Measurements from ENCODE around the gene SPRR1B.
"Not testable (repeated sequence)": the region's sequence is repeated elsewhere in the genome, so short reads cannot be mapped to it uniquely, and the experiment has no call there.

The SPRR1B gene, protein sequence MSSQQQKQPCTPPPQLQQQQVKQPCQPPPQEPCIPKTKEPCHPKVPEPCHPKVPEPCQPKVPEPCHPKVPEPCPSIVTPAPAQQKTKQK

DNA sequence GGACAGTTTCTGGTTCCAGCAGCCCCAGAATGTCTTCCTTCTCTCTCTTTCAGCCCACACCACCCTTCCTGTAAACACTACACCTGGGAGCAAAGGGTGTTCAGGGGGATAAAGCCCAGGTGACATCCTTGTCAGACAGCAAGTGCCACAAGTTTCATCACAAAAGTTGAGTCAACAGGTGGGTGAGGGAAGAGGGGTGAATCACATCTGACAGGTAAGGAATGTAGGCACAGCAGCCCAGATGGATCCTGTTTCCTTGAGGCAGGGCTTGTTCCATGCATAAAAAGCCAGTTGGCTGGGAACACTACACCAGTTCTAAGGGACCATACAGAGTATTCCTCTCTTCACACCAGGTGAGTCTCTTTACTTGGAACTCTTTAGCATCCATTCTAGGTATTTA lies at the start of gene SPRR1B:
SPRR1B (plus strand) TSS at position 309 of the 400 bp plus-strand sequence. CDS start 1,143 bp downstream, outside the sequence.
- no peak for DNase-seq

DNA sequence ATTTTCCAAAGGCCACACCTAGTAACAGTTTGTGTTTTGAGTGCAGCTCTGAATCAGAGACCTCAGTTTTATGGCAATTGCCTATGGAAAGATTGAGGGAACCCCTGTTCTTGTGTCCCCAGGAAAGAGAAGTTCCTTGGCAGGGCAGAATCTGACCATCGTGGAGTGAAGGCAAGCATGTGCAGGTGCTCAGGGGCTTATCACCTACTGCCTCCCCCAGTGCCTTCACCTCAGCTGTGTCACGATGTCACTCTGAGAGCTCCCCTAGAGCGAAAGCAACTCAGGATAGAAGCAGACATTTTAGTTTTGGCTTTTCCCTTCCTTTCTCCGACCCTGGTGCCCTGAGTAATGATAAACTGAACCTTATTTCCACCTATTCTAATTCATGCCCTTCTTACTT lies 48.9 kb upstream of the SPRR1B start:
- DNase-seq, result no peak

DNA sequence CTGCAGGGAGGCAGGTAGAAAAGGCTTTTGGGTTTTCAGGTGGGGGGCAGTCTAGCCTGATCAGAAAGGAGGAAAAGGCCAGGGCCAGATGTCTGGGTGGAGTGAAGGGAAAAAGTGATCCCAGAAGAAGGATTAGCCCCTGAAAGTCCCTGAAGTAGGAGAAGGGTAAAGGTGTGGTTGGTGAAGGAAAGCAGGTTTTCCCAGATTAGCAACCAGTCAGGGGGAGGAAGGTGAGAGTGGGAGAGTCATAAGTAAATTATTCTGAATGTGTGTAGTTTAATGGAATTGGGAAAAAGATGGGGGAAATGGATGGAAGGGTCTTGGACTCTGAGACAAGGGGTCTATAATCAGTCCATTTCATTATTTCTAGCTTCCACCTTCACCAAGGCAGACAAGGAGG lies 47.8 kb upstream of the SPRR1B start:
- DNase-seq, result no peak

DNA sequence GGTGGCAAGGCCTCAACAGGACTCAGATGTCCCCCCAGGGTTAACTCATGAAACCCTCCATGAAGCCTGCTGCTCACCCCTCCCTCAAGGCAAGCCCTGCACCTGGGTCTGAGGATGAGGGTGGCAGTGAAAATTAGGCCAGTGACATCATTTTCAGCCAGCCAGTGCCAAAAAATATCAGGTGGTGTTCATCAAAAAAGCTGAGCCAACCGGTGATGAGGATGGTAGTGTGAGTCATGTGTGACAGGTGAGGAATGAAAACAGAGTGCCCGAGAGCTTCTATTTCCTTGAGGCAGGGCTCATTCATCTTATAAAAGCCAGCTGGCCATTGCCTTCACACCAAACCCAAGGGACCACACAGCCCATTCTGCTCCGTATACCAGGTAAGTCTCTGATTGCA lies 47.3 kb upstream of the SPRR1B start, which contains the start of gene SPRR1A:
SPRR1A (plus strand) TSS at position 339 of the 400 bp plus-strand sequence. CDS start 1,150 bp downstream, outside the sequence.
- no peak for DNase-seq

DNA sequence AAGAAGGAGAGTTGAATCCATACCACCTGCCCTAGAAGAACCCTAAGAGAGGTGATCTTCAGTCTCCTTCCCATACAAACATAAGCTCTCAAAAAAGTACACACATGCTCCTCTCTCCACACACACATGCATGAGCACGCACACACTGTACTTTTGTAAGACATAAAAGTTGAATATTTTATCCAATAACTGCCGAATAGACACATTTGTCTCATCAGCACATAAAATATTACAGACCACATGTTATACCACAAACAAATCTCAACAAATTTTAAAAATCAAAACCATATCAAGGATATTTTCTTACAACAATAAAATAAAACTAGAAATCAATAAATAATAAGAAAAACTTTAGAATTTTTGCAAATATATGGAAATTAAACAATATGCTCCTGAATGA lies 44.4 kb upstream of the SPRR1B start:
- no peak for DNase-seq

DNA sequence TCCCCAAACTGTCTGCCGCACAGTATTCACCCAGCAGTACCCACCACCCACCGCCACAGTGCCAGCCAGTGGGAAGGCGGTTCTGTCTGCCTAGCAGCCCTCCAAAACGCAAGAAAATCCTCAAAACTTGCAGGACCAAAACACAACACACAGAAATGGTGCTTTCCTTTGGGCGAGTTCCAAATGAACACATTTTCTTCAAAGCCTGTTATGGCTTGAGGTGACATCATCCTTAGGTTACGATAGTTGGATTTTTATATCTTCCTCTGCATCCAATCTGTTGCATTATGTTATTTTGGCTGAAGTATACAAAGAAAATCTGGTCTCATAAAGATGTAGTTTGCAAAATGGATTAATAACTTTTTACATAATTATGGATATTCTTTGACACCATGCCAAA lies 37.8 kb upstream of the SPRR1B start:
- no peak for DNase-seq

DNA sequence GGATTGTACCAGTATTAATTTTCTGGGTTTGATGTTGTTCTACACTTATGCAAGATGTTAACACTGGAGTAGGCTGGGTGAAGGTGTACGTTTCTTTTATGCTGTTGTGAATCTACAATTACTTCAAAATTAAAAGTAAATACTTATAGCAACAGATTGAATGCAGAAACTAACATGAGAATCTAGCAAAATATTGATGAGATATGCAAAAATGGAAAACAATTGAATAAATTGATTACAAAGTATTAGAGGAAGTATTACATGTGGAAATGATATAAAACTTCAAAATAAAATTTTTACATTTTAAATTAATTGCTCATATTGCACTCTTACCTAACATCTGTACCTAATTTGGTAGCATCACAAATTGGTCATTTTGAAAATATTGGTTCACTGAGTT lies 35.2 kb upstream of the SPRR1B start:
- DNase-seq, result no peak

DNA sequence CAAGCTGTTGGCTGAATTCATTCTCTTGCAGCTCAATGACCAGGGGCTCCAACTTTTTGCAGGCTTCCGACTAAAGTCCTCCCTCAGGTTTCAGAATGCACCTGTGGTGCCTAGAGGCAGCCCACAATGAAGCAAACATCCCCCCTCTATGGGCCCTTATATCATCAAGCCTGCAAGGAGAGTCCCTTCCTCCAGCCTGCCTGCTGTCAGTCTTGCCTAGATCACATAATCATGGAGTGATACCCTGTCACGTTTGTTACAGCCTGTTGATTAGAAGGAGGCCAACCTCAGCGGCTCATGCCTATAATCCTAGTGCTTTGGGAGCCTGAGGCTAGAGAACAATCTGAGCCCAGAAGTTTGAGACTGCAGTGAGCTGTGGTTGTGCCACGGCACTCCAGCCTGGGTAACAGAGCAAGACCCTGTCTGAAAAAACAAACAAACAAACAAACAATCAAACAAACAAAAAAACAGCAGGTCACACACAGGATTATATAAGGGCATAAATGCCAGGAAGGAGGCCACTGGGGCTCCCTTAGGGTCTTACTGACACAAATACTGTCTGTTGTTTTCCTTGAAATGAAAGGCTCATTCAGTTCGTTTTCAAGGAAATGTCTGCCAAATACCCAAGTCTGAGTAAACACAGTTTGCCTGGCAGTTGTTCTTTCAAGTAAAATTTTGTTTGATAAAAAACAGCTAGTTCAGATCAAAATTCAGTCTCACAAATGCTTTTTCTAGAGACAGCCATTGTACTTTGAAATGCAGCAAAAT lies 34.2 kb upstream of the SPRR1B start:
- DNase-seq, result no peak

DNA sequence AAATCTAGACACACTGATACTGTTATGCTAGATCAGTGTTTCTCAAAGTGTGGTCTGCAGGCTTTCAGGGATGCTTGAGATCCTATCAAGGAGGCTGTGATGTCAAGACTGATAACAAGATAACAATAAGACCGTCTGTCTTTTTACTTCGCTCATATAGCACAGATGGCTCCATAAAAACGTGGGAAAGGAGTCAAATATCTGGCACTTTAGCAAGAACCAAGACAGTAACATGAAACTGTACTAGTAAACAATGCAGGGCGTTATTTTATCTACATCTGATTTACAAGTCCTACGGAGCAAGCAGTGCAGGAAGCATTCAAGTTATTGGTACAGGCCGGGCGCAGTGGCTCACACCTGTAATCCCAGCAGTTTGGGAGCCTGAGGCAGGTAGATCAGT lies 33.1 kb upstream of the SPRR1B start:
- DNase-seq, result no peak

DNA sequence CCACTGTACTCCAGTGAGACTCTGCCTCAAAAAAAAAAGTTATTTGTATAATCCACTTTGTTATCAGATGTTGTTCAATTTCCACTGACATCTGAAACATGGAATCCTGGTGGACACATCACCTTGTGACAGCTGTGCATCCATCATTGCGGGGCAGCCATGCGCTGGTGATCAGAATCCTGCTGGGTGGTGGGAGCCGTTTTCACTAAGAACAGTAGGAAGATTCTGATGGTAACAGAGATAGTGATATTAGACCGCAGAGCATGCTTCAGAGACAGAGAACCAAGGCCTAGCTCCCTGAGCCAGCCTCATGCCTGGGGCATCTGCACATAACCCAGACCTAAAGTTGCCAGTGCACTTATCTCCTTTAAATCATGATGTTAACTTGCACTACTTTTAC lies 32.5 kb upstream of the SPRR1B start:
- no peak for DNase-seq

DNA sequence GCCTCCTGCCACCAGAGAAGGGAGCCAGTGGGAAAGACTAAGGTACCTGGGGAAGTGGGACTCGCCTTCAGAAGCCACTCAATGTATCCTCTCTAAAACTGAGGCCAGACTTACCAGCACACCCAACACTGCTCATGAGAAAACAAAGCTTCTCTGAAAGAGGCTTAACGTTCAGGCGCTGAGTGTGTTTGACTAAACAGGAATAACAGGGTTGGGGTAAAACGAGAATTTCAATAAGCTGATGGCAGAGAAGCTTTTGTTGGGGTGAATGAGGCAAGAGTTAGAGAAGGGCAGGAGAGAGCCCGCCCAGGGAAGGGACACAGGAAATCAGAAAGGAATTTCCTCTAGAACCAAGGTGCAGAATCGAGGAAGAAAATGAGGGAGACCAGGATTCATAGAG lies 31.2 kb upstream of the SPRR1B start:
- DNase-seq, result no peak

DNA sequence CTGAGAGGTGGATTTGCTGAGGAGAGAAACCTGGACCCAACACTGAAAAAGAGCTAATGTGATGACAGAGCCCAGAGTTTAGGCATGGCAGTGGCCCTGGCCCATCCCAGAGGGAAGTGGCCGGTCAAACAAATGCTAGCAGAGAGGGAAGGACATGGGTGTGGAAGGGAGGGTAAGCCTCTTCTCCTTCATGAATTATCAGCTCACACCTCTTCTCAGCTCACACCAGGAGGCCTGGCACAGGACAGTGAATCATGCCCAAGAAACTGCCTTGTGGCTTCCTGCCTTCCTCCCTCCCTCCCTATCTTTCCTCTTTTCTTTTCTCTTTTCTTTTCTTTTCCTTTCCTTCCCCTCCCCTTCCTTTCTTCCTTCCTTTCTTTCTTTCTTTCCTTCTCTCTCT lies 30.7 kb upstream of the SPRR1B start:
- DNase-seq, result no peak

DNA sequence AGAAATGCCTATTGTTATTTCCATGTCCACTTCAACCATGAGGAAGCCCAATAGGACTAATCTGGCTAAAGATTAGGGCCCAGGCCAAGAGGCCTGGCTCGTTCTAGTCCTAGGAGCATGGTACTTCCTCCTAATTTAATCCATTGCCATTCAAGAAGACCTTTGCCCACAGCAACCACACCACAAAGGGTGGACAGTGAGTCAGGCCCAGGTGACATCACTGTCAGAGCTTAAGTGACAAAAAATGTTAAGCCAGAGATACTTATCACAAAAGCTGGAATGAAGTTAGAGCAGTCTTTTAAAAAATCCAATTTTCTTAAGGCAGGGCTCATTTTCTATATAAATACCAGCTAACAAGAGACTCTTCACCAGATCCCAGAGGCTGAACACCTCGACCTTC lies 29.6 kb upstream of the SPRR1B start, which contains the start of gene SPRR3:
SPRR3 (plus strand) TSS at position 368 of the 400 bp plus-strand sequence. CDS start 1,272 bp downstream, outside the sequence.
- DNase-seq, result no peak

DNA sequence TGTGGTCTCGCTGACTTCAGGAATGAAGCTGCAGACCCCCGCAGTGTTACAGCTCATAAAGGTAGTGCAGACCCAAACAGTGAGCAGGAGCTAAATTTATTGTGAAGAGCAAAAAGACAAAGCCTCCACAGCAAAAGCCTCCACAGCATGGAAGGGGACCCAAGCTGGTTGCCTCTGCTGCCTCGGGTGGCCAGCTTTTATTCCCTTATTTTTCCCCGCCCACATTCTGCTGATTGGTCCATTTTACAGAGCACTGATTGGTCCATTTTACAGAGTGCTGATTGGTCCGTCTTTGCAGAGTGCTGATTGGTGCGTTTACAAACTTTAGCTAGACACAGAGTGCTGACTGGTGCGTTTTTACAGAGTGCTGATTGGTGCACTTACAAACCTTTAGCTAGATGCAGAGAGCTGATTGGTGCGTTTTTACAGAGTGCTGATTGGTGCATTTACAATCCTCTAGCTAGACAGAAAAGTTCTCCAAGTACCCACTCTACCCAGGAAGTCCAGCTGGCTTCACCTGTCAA lies 19.7 kb upstream of the SPRR1B start:
- DNase-seq, result not testable (repeated sequence)

DNA sequence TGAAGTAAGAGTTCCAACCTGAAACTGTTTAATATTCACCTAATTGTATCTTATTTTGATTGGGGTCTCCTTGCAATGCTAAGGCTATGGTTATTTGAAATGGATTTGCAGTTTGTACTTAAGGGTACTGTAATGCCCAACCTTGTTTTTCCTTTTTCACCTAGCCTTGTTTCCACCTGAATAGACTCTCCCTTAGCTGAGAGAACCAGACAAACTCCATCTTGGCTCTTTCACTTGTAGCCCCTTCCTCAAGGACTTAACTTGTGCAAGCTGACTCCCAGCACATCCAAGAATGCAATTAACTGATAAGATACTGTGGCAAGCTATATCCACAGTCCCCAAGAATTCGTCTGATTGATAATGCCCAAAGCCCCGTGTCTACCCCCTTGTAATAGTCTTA lies 9.2 kb upstream of the SPRR1B start:
- not testable (repeated sequence) for DNase-seq

DNA sequence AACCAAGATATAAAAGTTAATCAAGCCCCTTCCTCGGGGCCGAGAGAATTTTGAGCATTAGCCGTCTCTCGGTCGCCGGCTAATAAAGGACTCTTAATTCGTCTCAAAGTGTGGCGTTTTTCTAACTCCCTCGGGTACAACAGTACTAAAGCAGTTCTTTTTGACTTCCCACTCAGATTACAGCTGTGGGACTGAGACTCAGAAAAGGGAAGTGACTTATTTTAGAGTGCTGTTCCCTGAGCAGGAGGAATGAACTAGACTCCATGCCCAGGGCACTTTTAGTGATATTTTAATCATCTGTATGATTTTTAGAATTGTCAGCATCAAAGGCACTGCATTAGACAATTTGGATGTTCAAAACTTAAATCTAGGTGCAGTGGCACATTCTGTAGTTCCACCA lies 8.7 kb upstream of the SPRR1B start:
- DNase-seq, result not testable (repeated sequence)

DNA sequence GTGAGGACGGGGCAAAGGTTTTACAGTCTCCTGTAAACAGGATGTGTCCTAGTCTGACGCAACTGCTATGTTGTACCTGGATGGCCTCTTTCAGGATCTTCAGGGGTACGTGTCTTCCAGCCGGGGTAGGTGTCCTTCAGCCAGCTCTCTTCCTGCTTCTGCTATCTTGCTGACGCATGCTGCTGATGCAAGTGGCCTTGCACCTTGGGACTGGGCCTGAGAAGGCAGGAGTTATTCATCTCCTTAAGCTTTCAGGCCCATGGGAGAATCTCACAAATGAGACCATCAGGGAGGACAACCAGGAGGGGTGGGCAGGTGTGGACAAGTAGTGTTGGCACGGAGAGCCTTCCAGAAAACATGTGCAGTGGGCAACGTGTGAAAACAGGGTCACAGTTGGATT lies 7.9 kb upstream of the SPRR1B start:
- DNase-seq, result no peak

DNA sequence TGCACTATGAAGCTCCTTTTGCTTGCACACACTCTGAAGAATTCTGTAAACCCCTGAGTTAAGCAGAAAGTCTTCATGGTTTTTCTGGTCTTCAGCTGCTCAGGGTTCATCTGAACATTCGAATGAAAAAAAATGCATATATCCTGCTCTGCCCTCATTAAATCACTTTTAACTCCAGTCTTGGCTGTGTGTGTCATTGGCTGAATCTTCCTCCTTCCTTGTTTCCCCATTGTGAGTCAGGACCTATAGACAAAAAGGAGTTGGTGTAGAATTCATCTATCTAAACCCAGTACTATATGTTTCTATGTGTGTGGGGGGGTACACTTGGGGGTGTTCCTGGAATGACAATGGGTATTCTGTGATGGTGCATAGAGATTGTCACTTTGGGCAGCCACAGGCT lies 6.6 kb upstream of the SPRR1B start:
- no peak for DNase-seq

DNA sequence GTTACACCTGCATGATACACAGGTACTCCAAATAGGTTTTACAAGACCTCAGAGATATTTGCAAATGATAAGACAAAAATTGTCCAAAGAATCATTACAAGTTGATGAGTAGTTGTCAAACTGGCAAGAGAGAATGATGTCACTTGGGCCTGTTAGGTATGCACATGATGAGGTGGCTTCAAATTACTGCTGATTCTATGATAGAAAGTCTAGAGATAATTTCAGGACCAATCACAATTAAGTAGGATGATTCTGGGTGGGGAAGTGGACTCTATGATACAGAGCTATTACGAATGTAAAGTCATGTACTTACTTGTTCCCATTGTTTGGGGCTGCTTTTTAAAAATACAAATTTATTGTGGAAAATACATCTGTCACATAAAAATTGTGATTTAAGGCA lies 5.2 kb upstream of the SPRR1B start:
- no peak for DNase-seq

DNA sequence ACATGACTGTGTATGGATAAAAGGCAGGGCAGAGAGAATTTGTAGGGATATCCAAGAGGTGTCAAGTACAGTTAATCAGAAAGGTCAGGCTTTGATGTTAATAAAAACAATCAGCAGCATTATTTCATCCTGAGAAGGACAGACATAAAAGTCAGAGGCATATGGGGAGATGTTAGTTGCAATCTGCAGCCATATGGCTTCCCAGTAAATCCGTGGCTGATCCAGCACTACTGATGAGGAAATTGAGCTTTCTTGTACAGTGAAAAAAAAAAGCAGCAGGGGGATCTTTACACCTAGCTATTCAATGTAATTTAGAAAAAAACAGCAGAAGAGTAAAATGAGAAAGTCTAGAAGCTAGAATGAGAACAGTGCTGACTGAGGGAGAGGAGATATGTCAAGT lies 2.2 kb upstream of the SPRR1B start:
- DNase-seq, result no peak

DNA sequence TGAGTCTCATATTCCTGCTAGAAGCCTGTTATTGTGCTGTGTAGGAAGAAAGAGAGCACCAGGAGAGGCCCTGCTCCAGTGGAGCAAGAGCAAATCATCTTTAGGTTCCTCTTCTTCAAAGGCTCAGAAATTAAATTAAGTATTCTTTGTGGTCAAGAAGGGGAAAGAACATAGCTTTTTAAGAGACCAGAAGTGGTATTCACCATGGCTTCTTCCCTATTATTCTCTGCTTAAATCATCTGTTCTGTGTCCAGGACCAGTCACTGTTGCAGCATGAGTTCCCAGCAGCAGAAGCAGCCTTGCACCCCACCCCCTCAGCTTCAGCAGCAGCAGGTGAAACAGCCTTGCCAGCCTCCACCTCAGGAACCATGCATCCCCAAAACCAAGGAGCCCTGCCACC lies 1.1 kb downstream of the SPRR1B start:
- DNase-seq, result no peak

DNA sequence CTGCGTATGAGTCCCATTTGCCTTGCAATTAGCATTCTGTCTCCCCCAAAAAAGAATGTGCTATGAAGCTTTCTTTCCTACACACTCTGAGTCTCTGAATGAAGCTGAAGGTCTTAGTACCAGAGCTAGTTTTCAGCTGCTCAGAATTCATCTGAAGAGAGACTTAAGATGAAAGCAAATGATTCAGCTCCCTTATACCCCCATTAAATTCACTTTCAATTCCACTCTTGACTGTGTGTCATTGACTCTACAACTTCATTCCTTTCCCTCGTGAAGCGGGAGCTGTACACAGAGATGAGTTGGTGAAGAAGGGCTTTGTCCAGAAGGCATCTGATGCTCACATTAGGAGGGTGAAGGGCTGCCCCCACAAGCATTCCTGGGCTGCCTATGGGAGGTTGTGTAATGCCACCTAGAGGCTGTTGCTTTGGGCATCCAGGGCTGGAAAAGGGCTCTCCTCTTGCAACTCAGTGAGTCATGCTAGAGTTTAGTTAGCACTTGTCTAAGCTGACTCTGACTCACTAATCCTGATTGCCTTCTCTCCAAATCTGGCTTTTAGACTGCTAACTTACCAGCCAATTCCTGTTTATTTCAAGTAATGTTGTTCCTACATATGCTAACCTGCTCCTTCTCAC lies 1.8 kb downstream of the SPRR1B start:
- DNase-seq, result no peak

DNA sequence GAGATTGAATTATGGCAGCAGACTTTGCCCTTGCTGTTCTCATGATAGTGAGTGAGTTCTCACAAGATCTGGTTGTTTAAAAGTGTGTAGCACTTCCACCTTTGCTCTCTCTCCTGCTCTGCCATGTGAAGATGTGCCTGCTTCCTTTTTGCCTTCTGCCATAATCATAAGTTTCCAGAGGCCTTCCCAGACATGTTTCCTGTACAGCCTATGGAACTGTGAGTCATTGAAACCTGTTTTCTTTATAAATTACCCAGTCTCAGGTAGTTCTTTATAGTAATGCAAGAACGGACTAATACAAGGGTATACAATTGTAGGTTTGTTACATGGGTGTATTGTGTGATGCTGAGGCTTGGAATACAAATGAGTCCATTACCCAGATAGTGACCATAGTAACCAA lies 4.2 kb downstream of the SPRR1B start:
- no peak for DNase-seq
